ENCODE results near the gene LRR1.
"Not testable (repeated sequence)": the region's sequence is repeated elsewhere in the genome, so short reads cannot be mapped to it uniquely, and the experiment has no call there.

Gene LRR1

DNA sequence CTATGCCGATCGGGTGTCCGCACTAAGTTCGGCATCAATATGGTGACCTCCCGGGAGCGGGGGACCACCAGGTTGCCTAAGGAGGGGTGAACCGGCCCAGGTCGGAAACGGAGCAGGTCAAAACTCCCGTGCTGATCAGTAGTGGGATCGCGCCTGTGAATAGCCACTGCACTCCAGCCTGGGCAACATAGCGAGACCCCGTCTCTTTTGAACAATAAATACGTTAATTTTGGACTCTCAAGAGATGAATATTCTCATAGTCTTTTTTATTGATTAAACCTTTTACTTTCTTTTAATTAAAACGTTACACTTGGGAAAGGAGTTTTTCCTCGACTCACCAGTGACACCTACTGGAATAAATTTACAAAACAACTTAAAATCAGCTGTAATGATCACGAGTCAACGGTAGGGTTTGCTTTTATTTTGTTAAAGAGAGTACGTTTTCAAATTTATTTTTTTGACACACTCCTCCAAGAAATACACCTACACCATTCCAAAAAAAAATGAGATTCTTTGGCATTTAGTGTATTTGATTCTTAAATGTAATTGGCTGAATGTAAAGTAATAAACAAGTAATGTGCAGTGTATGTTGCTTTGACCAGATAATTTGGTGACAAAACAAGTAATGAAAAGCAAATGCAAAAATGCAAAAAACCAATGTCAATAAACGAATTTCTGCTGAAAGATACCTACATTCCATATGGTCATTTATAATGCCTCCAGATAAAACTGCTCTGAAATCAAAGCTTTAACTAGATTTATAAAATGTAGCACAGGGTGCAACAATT lies 11.9 kb upstream of the LRR1 start:
- FAIRE-seq, result peak; percentile 84

DNA sequence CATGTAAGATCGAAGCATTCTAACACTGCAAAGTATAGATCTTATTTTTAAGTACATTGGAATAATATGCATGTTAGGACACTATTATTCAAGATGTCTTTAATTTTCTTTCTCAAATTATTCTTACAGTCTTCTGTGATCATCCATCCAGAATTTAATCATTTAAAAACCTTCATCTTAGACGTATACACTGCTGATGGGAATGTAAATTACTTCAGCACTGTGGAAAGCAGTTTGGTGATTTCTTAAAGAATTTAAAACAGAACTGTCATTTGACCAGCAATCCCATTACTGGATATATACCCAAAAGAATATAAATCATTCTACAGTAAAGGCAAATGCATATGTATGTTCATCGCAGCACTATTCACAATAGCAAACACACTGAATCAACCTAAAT lies 9.4 kb upstream of the LRR1 start:
- FAIRE-seq, result no peak

DNA sequence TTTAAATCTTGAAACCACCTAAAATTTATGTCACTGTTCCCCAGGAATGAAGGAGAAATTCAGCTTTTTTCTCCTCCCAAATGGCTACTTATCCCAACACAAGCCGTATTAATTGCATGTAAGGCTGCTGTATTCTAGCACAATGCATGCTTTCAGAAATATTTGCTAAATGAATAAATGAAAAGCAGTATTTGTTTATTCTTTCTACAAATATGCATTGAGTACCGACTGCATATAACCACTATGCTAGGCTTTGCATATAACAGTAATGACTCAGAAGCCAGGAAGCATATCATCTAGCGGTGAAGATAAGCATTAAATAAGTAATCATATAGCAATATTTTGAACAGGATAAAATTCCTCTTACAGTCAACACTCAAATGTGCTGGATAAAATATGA lies 5.7 kb upstream of the LRR1 start:
- FAIRE-seq, result no peak

GRCh38 chr14:49594347-49595091 lies 4.2 kb upstream of the LRR1 start:
- no peak for FAIRE-seq

DNA sequence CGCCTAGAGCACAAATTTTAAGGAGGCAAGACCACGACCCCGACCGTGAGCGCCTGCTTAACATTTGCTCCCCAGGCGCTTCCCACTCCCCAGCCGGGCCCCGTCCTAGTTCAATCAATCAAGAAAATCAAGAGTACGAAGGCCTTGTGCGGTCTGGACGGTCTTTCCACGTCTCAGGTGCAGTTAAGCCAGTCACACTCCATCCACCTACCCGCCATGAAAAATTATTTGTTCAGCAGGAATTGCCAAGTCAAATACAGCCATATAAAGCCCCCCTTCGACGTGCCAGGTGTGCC lies 603 bp upstream of the LRR1 start:
- FAIRE-seq, result no peak

GRCh38 chr14:49607583-49607982 lies 8.8 kb downstream of the LRR1 start:
- no peak for FAIRE-seq

- FAIRE-seq, result no peak
Observed at GRCh38 chr14:49612251-49612650, 13.5 kb downstream of the LRR1 start.

- FAIRE-seq, result no peak
Observed at GRCh38 chr14:49612671-49613070, 13.9 kb downstream of the LRR1 start.

DNA sequence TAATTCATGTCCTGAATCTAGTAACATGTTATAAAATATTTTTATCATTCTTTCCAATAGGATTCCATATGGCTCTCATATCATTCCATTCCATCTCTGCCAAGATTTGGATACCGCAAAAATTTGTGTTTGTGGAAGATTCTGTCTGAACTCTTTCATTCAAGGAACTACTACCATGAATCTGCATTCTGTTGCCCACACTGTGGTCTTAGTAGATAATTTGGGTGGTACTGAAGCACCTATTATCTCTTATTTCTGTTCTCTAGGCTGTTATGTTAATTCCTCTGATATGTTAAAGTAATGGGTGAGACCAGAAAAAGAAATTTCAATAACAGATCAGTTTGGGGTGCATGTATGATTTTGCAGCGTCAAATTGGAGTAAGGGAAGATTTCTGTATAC lies 15.5 kb downstream of the LRR1 start:
- FAIRE-seq, result no peak

DNA sequence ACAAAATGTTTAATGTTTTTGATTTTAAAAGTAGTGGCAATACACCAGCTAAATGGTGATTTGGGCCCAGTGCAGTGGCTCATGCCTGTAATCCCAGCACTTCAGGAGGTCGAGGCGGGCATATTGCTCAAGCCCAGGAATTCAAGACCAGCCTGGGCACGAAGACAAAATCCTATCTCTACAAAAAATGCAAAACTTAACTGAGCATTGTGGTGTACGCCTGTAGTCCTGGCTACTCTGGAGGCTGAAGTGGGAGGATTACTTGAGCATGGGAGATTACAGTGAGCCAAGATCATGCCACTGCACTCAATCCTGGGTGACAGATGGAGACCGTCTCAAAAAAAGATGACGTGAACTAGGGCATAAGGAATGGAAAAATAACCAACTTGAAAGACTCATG lies 17.0 kb downstream of the LRR1 start:
- FAIRE-seq, result no peak

DNA sequence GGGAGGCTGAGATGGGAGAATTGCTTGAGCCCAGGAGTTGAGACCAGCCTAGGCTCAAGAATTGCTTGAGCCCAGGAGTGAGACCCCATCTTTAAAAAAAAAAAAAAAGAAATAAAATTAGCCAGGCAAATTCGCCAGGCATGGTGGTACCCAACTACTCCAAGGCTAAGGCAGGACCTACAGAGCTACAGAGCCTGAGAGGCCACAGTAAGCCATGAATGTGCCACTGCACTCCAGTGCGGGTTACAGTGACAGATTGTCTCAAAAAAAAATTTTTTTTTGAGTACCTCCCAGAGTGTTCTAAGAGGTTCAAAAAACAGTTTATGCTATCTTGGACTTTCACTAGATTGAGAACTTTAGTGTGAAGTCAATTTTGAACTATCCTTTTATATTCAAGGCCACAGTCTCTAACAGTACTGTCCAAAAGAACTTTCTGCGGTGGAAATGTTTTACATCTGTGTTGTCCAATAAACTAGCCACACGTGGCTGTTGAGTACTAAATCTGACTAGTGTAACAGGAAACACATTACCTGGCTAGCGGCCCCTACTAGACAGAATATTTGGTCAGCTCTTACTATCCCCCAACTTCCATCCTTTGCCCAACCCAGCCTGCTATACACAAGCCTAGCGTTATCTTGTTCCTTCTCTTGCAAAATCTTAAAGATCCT lies 19.2 kb downstream of the LRR1 start:
- FAIRE-seq, result no peak

- FAIRE-seq, result not testable (repeated sequence)
Observed at GRCh38 chr14:49619273-49619672, 20.5 kb downstream of the LRR1 start.

- no peak for FAIRE-seq
Observed at GRCh38 chr14:49619730-49620129, 21.0 kb downstream of the LRR1 start.

DNA sequence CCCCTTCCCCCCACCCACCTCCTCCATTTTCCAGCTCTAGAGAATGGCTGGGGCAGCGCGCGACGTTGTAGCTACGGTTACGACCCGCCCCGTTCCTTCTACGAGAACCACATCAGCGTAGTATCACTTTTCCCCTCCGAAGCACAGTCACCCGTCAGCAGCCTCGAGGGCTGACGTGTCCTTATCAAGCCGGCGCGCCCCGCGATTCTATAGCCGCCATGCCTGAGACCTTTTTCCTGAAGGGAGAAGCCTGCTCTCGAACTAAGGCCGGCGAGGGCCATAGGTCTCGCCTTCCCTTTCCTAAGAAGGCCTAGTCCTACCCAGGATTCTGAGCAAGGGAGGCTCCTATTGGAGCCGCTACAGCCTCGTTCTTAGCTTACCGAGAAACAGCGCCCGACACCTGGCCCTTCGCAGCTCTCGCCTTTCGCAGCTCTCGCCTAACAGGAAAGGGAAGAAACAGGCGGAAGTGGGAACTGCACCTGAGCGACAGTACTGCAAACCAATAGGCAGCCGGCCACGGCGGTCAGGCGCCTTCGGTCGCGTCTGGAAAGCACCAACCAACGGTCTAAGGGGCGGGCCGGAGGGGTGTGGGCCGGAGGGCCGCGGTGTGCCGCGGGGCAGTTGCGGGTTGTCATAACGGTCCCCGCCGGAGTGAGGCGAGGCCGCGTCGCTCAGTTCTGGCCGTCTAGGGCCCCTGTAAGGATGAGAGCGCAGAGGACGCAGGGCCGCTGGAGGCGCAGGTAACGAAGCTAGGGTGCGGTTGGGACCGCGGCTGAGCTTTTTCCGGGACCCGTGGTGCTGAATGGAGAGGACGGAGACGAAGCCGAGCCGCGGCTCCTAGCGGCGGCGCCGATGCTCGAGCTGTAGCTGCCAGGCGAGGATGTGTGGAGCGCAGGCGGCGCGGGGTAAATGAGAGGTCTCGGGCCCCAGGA lies 21.7 kb downstream of the LRR1 start, which contains the start of the genes MGAT2 and RPL36AL:
Gene MGAT2 (plus strand): TSS at position 618 of the 932 bp plus-strand sequence. CDS start 470 bp downstream, outside the sequence.
Gene RPL36AL (minus strand): TSS at position 445 of the 932 bp plus-strand sequence. CDS start 1,522 bp downstream, outside the sequence.
- no peak for FAIRE-seq

DNA sequence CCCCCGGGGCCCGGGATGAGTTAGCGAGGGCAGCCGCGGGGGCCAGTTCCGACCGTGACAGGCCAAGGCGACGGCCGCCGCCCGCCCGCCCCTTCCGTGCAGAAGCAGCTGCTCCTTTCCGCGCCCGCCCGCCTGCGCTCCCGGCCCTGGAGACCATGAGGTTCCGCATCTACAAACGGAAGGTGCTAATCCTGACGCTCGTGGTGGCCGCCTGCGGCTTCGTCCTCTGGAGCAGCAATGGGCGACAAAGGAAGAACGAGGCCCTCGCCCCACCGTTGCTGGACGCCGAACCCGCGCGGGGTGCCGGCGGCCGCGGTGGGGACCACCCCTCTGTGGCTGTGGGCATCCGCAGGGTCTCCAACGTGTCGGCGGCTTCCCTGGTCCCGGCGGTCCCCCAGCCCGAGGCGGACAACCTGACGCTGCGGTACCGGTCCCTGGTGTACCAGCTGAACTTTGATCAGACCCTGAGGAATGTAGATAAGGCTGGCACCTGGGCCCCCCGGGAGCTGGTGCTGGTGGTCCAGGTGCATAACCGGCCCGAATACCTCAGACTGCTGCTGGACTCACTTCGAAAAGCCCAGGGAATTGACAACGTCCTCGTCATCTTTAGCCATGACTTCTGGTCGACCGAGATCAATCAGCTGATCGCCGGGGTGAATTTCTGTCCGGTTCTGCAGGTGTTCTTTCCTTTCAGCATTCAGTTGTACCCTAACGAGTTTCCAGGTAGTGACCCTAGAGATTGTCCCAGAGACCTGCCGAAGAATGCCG lies 22.6 kb downstream of the LRR1 start:
- no peak for FAIRE-seq

GRCh38 chr14:49622022-49622607 lies 23.4 kb downstream of the LRR1 start:
- no peak for FAIRE-seq

DNA sequence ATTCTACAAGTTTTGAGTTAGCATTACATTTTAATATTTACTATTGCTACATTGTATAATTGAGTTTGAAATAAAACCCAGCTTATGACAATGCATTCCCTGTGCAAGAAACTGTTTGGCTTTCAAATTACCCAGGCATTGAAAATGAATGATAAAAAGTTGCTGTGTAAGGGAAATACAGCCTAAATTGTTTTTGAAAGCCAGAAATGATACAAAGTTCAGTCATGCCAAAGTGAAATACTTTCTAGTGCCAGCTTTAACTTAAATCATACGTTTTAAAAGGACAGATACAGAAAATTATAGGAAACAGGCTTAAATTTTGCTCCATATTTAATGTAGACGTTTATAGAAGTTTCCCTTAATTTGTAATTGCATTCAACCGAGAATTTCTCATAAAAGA lies 24.6 kb downstream of the LRR1 start:
- FAIRE-seq, result no peak

GRCh38 chr14:49623941-49624839 lies 25.4 kb downstream of the LRR1 start:
- no peak for FAIRE-seq

GRCh38 chr14:49633640-49634546 lies 35.2 kb downstream of the LRR1 start:
- no peak for FAIRE-seq

Measured in islet of Langerhans (tissue), 1 donor.